ENCODE data around the gene ANXA9.

DNA sequence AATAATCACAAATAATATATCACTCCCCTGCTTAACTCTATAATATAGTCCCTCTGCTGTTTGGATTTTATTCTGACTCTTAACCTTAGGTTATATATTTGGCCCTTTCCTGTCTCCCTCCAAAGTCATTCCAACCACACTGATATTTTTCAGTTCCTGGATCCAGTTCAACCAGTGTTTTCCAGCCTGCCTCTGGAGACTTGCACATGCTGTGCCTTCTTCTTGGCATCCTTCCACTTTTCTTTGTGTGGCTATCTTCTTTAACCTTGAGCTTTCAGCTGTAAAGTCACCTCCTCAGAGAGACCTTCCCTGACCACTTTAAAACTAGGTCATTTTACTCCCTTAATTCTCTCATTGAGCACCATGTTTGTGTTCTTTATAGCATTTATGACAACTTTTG, 26.8 kb upstream of the ANXA9 start:
- TF ChIP-seq TRIM28 (IDR thresholded peaks at IDR 0.05; ENCODE audit: borderline replicate concordance, low read length) (no peak), ZNF660 (tag by site-specific recombination; IDR thresholded peaks at IDR 0.05) (no peak), ZNF76 (tag by site-specific recombination; IDR thresholded peaks at IDR 0.05; ENCODE audit: borderline replicate concordance, low read depth) (no peak), ZNF510 (tag by site-specific recombination; IDR thresholded peaks at IDR 0.05; ENCODE audit: insufficient replicate concordance) (no peak), ZNF16 (tag by site-specific recombination; IDR thresholded peaks at IDR 0.05; ENCODE audit: low read depth) (no peak)
- TF ChIP-seq, protein P1, sequence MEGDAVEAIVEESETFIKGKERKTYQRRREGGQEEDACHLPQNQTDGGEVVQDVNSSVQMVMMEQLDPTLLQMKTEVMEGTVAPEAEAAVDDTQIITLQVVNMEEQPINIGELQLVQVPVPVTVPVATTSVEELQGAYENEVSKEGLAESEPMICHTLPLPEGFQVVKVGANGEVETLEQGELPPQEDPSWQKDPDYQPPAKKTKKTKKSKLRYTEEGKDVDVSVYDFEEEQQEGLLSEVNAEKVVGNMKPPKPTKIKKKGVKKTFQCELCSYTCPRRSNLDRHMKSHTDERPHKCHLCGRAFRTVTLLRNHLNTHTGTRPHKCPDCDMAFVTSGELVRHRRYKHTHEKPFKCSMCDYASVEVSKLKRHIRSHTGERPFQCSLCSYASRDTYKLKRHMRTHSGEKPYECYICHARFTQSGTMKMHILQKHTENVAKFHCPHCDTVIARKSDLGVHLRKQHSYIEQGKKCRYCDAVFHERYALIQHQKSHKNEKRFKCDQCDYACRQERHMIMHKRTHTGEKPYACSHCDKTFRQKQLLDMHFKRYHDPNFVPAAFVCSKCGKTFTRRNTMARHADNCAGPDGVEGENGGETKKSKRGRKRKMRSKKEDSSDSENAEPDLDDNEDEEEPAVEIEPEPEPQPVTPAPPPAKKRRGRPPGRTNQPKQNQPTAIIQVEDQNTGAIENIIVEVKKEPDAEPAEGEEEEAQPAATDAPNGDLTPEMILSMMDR (tag by site-specific recombination; IDR thresholded peaks at IDR 0.05) = no peak
